ENCODE data around the gene MADD.
"Not testable (repeated sequence)": the region's sequence is repeated elsewhere in the genome, so short reads cannot be mapped to it uniquely, and the experiment has no call there.

MADD gene

GRCh38 chr11:47299078-47299477 is 29.1 kb downstream of the MADD start:
- no peak for DNase-seq (ENCODE audit: low read depth)
- TF ChIP-seq CTCF (IDR thresholded peaks at IDR 0.05; ENCODE audit: low read depth, low read length, missing control alignments), result no peak

GRCh38 chr11:47302853-47303252 is 32.9 kb downstream of the MADD start:
- DNase-seq (ENCODE audit: low read depth), result no peak
- H3K4me3 ChIP-seq (ENCODE audit: low read depth, low read length), result no peak overlapping the region
- no peak for TF ChIP-seq CTCF (IDR thresholded peaks at IDR 0.05; ENCODE audit: low read depth, low read length, missing control alignments)

More at GRCh38 chr11:47299078-47299477, 29.1 kb downstream of the MADD start:
- H3K4me3 ChIP-seq (ENCODE audit: low read depth, low read length), result no peak overlapping the region

GRCh38 chr11:47305734-47306483 is 36.0 kb downstream of the MADD start:
- no peak for TF ChIP-seq CTCF (IDR thresholded peaks at IDR 0.05; ENCODE audit: low read depth, low read length, missing control alignments)
- H3K4me3 ChIP-seq (ENCODE audit: low read depth, low read length), result no peak overlapping the region
- DNase-seq (ENCODE audit: low read depth), result no peak

- no peak for TF ChIP-seq CTCF (IDR thresholded peaks at IDR 0.05; ENCODE audit: low read depth, low read length, missing control alignments)
- no peak overlapping the region for H3K4me3 ChIP-seq (ENCODE audit: low read depth, low read length)
- no peak for DNase-seq (ENCODE audit: low read depth)
Observed at GRCh38 chr11:47306484-47306844, 36.5 kb downstream of the MADD start.

GRCh38 chr11:47308050-47308823 is 38.3 kb downstream of the MADD start:
- no peak for DNase-seq (ENCODE audit: low read depth)
- TF ChIP-seq CTCF (IDR thresholded peaks at IDR 0.05; ENCODE audit: low read depth, low read length, missing control alignments), result no peak
- H3K4me3 ChIP-seq (ENCODE audit: low read depth, low read length), result no peak overlapping the region

- no peak overlapping the region for H3K4me3 ChIP-seq (ENCODE audit: low read depth, low read length)
- no peak for TF ChIP-seq CTCF (IDR thresholded peaks at IDR 0.05; ENCODE audit: low read depth, low read length, missing control alignments)
- DNase-seq (ENCODE audit: low read depth), result no peak
Observed at GRCh38 chr11:47314992-47315391, 45.1 kb downstream of the MADD start.

- not testable (repeated sequence) for H3K4me3 ChIP-seq (ENCODE audit: low read depth, low read length); DNase-seq (ENCODE audit: low read depth)
Observed at GRCh38 chr11:47316501-47316900, 46.6 kb downstream of the MADD start.

Data from GM12864 (cell line).